Frontal cortex (tissue), 4 donors: Measurements from ENCODE around the gene OR51A7. TPM values are rescaled to one million over a fixed set of nuclear protein-coding genes. Genes with fewer than 3 reads are reported as not detected.
"Not testable (repeated sequence)": the region's sequence is repeated elsewhere in the genome, so short reads cannot be mapped to it uniquely, and the experiment has no call there.

Source experiments
- DNase-seq, 2 donors: peaks; one replicate each; pipeline ENCODE4 v3.0.0; 2012; ENCODE audit warnings: low spot score in 2 of 2
- FAIRE-seq: peaks from 2 replicates; lab custom pipeline; 2012; peaks lifted over from hg19 to GRCh38; lab: Jason Lieb, UNC
- total RNA-seq: library from RNA; depleted of rRNA; stranded (reverse); fragments of >200 nt; gene quantifications from one replicate; pipeline ENCODE4 v1.2.3, GENCODE V29; 2014
- donor health status: control.
- donor health status: control.
- donor health status: control.

Gene OR51A7, protein sequence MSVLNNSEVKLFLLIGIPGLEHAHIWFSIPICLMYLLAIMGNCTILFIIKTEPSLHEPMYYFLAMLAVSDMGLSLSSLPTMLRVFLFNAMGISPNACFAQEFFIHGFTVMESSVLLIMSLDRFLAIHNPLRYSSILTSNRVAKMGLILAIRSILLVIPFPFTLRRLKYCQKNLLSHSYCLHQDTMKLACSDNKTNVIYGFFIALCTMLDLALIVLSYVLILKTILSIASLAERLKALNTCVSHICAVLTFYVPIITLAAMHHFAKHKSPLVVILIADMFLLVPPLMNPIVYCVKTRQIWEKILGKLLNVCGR
- total RNA-seq, result not detected

- FAIRE-seq (no peak), DNase-seq (no peak)
Measured at GRCh38 chr11:4903484-4903883, at the start of gene OR51A7. OR51A7 (plus strand) TSS chr11:4903783; CDS start chr11:4907370, 3,587 bp downstream.

DNA sequence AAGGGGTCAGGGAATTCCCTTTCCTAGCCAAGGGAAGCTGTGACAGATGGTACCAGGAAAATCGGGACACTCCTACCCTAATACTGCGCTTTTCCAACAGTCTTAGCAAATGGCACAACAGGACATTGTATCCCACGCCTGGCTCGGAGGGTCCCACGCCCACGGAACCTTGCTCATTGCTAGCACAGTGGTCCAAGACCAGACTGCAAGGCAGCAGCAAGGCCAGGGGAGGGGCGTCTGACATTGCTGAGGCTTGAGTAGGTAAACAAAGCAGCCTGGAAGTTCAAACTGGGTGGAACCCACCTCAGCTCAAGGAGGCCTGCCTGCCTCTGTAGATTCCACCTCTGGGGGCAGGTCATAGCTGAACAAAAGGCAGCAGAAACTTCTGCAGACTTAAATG is 49.3 kb upstream of the OR51A7 start:
- not testable (repeated sequence) for DNase-seq, FAIRE-seq

GRCh38 chr11:4862447-4863236 is 40.9 kb upstream of the OR51A7 start:
- FAIRE-seq (no peak), DNase-seq (no peak)

DNA sequence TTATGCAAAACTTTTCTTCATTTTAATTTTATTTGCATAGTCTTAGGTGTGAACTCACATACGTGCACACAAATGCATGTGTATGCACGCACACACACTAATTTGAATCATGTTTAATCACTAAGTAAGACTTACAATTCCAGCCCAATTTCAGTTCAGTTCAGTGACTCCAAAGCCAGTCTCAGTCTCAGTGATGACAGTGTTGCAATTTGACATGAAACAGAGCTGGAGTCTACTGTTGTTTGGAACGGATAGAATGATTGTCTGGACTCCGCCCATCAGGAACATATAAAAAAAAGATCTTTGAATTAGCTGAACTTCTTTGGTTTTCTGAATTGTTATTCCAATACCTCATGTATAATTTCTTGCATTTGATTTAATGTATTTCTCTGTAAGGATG is 39.7 kb upstream of the OR51A7 start:
- FAIRE-seq, result no peak

DNA sequence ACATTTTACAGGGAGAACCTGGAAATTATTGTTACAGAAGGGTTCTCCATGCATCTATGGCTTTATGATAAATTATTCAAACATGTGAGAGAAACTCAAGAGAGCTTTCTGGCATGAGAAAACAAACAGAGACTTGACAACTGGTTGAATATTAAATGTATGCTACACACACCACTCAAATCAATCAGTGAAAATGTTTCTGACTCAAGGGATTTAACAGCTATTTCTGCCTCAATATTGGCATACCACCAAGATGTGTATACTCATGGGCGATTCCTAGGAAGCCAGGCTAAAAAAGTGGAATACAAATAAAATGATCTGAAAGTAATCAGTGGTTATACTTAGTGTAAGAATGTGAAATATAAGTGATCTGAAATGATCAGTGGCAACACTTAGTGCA is 37.7 kb upstream of the OR51A7 start:
- FAIRE-seq, result no peak
- no peak for DNase-seq

More for the DNA sequence above, 39.7 kb upstream of the OR51A7 start:
- no peak for DNase-seq

DNA sequence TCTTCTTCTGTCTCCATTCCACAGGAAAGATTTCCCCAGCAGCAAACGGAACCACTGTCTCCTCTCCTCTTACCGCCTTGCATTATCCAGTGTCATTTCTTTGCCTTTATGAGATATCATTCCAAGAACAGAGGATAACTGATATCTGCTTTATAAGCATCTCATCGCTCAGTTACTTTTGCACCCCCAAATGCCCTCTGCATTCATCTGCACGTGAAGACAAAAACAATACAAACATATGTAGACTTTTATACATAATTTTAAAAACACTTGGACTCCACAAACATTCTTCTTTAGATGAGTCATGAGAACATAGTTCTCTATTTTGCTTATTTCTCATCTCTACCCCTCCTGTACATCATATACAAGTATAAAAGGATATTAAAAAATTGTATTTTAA is 22.4 kb upstream of the OR51A7 start:
- FAIRE-seq (no peak), DNase-seq (no peak)

DNA sequence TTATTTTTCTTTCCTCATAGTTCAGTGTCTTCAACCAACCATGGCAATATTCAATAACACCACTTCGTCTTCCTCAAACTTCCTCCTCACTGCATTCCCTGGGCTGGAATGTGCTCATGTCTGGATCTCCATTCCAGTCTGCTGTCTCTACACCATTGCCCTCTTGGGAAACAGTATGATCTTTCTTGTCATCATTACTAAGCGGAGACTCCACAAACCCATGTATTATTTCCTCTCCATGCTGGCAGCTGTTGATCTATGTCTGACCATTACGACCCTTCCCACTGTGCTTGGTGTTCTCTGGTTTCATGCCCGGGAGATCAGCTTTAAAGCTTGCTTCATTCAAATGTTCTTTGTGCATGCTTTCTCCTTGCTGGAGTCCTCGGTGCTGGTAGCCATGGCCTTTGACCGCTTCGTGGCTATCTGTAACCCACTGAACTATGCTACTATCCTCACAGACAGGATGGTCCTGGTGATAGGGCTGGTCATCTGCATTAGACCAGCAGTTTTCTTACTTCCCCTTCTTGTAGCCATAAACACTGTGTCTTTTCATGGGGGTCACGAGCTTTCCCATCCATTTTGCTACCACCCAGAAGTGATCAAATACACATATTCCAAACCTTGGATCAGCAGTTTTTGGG is 21.6 kb upstream of the OR51A7 start, which contains the start of gene OR51T1:
OR51T1 (plus strand) TSS at position 41 of the 641 bp plus-strand sequence; CDS start at position 41, 0 bp downstream.
- no peak for FAIRE-seq
- DNase-seq, result no peak

- DNase-seq (no peak), FAIRE-seq (no peak)
Measured at GRCh38 chr11:4882543-4882942, 21.0 kb upstream of the OR51A7 start.

GRCh38 chr11:4884361-4884760 is 19.2 kb upstream of the OR51A7 start:
- no peak for FAIRE-seq

DNA sequence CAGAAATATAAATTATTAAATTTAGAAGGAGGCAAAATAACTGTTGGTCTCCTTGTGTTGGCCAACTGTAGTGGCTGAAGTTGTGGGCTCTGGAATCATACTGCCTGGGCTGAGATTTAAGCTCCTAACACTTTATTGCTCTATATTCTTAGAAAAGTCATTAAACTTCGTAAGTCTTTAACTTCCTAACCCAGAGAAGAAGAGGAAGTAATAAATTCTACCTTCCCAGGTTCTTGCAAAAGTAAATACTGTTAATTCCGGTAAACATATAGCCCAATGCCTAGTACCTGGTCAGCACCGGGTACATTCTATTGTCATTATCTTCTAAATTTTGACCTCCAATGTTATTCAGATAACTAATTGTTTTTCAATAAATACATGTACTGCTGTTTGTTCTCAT is 17.4 kb upstream of the OR51A7 start:
- DNase-seq, result no peak
- FAIRE-seq, result no peak

More at GRCh38 chr11:4884361-4884760, 19.2 kb upstream of the OR51A7 start:
- no peak for DNase-seq

- DNase-seq (no peak), FAIRE-seq (no peak)
Measured at GRCh38 chr11:4887591-4887990, 16.0 kb upstream of the OR51A7 start.

- no peak for DNase-seq
- no peak for FAIRE-seq
Measured at GRCh38 chr11:4890279-4890678, 13.3 kb upstream of the OR51A7 start.

GRCh38 chr11:4891996-4892640 is 11.5 kb upstream of the OR51A7 start:
- FAIRE-seq (no peak), DNase-seq (no peak)

GRCh38 chr11:4916581-4916980 is 13.0 kb downstream of the OR51A7 start:
- no peak for FAIRE-seq

DNA sequence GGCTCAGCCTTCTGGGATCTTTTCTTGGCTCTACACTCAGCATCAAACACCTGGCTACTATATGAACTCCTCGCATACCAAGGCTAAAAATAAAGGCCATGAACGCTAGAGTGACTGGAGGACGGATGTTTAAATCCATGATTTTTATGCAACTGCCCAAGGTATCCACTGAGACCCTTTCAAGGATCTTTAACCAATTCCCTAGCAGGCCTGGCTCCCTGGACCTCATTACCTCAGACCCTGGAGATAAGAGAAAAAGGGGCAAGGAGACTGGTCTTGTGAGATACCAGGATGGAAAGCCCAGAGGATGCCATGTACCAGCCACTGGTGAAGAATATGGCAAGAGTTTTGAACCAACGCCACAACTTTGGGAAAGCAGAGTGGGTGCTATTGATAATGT is 15.7 kb downstream of the OR51A7 start, which contains the start of gene OR51G2:
OR51G2 (minus strand) TSS at position 101 of the 400 bp plus-strand sequence. CDS start 3,687 bp downstream, outside the sequence.
- DNase-seq (no peak), FAIRE-seq (no peak)

More at GRCh38 chr11:4916581-4916980, 13.0 kb downstream of the OR51A7 start:
- DNase-seq, result no peak

DNA sequence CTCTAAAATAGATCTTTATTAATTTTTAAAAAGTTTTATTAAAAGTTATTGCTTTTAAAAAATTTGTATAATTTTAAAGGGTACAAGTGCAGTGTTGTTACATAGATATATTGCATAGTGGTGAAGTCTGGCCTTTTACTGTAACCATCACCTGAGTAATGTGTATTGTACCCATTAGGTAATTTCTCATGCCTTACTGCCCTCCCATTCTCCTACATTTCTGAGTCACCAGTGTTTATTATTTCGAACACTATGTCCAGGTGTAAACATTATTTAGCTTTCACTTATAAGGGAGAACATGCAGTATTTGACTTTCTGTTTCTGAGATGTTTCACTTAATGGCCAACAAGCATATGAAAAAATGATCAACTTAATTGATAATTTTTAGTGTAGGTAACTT is 18.2 kb downstream of the OR51A7 start:
- DNase-seq (no peak), FAIRE-seq (no peak)

DNA sequence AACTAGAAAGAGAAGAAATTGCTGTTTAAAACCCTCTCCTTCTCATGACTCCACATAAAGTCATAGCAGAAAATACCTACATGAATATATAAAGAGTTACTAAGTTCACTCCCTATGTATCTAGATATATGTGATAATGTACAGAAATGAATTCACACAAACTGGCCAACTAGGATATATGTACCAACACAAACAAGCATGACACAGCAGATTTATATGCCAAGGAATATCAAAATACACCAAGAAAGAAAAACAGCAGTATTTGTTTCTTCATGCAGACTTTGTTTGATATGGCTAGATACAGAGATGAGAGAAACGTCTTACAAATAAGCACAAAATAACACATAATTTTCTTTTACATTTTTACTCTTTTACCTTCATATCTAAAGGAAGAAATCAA is 18.7 kb downstream of the OR51A7 start:
- DNase-seq, result no peak
- no peak for FAIRE-seq

GRCh38 chr11:4924239-4924638 is 20.7 kb downstream of the OR51A7 start, which contains the start of gene OR51G1:
OR51G1 (minus strand) TSS chr11:4924339; CDS start chr11:4924339, 0 bp downstream.
- no peak for FAIRE-seq

GRCh38 chr11:4926608-4927007 is 23.0 kb downstream of the OR51A7 start:
- DNase-seq (no peak), FAIRE-seq (no peak)

More at GRCh38 chr11:4924239-4924638, 20.7 kb downstream of the OR51A7 start, which contains the start of gene OR51G1:
- DNase-seq, result no peak

- DNase-seq, result no peak
- no peak for FAIRE-seq
Measured at GRCh38 chr11:4932751-4933150, 29.2 kb downstream of the OR51A7 start.
